MCF 10A (cell line): ENCODE data around the gene RBSN. TPM values are rescaled to one million over a fixed set of nuclear protein-coding genes. Genes with fewer than 3 reads are reported as not detected.

Source experiments
- BruUV-seq: library from RNA; stranded (reverse); fragments of 400-500 nt; replicated peaks from 2 replicates; lab custom pipeline; 2021; lab: Mats Ljungman, UMichigan
- CTCF ChIA-PET: fragments of 300-600 bp; sonication (Branson Sonifier 250); formaldehyde crosslinking; extraction: SDS; loops from one replicate; lab custom pipeline; 2021; ENCODE audit warnings: antibody characterized with exemption, inconsistent platforms; lab: Yijun Ruan, JAX
- POLR2A ChIA-PET: fragments of 300-600, 350-650 bp; sonication (Branson Sonifier 250); formaldehyde crosslinking; extraction: SDS; loops from one replicate; lab custom pipeline; 2020; ENCODE audit warnings: antibody characterized with exemption, inconsistent platforms; lab: Yijun Ruan, JAX
- DNase-seq: peaks from one replicate; pipeline ENCODE4 v3.0.0-alpha.2; 2018; ENCODE audit not compliant: unreplicated experiment
- H3K27ac Mint-ChIP-seq: one replicate; pipeline ENCODE4 v1.8.0; 2022; ENCODE audit warnings: mild to moderate bottlenecking, low read depth, mixed read lengths; ENCODE audit not compliant: unreplicated experiment
- H3K27me3 Mint-ChIP-seq: one replicate; pipeline ENCODE4 v1.8.0; 2022; ENCODE audit warnings: mixed read lengths; ENCODE audit not compliant: insufficient read depth, unreplicated experiment
- H3K36me3 Mint-ChIP-seq: one replicate; pipeline ENCODE4 v1.8.0; 2022; ENCODE audit warnings: mild to moderate bottlenecking, moderate library complexity, mixed read lengths; ENCODE audit not compliant: insufficient read depth, unreplicated experiment
- H3K4me1 Mint-ChIP-seq: one replicate; pipeline ENCODE4 v1.8.0; 2022; ENCODE audit warnings: mixed read lengths; ENCODE audit not compliant: insufficient read depth, unreplicated experiment
- H3K4me3 Mint-ChIP-seq: one replicate; pipeline ENCODE4 v1.8.0; 2022; ENCODE audit warnings: mild to moderate bottlenecking, moderate library complexity, mixed read lengths; ENCODE audit not compliant: unreplicated experiment
- H3K9me3 Mint-ChIP-seq: one replicate; pipeline ENCODE4 v1.8.0; 2022; ENCODE audit warnings: mixed read lengths; ENCODE audit not compliant: unreplicated experiment
- intact Hi-C: fragments of 100-400 bp; cut with micrococcal nuclease; formaldehyde crosslinking; loops from 2 replicates; pipeline ENCODE4 v1.14.1; 2022
- total RNA-seq: library from RNA; stranded (reverse); gene quantifications from 2 replicates; pipeline ENCODE4 v1.2.3, GENCODE V29; 2022
- TF ChIP-seq, protein P1 (sequence below): fragments of 200-600 bp; IDR thresholded peaks from one replicate; pipeline ENCODE4 v1.8.0; 2022; ENCODE audit warnings: antibody characterized with exemption, mild to moderate bottlenecking; ENCODE audit not compliant: unreplicated experiment

The RBSN gene
- total RNA-seq, 1 experiment from 2014 or later: 39.6 TPM

DNA sequence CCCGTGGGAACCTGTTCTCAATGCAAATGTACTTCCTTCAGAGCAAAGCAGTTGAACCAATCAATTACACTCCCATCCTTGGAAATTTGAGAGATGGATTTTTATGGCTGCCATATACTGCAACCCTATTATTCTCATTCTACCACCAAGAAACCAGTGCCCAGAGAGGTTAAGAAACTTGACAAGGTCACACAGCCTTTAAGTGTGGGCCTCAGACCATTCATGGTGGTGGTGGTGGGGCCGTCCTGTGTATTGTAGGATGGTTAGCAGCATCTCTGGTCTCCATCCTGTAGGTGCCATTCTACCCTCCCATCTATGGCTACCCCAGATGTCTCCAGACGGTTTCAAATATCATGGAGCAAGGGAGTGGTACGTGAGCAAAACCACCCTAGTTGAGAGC is 23.4 kb upstream of the RBSN start:
- H3K27ac Mint-ChIP-seq: no peak overlapping the region
- POLR2A ChIA-PET: no interaction called here
- H3K27me3 Mint-ChIP-seq: peaks cover 11% of the 10 kb centered on the region
- BruUV-seq: no TSS peak
- H3K4me1 Mint-ChIP-seq: no peaks in the 10 kb centered on the region
- intact Hi-C loops: no loop called here
- TF ChIP-seq, protein P1, sequence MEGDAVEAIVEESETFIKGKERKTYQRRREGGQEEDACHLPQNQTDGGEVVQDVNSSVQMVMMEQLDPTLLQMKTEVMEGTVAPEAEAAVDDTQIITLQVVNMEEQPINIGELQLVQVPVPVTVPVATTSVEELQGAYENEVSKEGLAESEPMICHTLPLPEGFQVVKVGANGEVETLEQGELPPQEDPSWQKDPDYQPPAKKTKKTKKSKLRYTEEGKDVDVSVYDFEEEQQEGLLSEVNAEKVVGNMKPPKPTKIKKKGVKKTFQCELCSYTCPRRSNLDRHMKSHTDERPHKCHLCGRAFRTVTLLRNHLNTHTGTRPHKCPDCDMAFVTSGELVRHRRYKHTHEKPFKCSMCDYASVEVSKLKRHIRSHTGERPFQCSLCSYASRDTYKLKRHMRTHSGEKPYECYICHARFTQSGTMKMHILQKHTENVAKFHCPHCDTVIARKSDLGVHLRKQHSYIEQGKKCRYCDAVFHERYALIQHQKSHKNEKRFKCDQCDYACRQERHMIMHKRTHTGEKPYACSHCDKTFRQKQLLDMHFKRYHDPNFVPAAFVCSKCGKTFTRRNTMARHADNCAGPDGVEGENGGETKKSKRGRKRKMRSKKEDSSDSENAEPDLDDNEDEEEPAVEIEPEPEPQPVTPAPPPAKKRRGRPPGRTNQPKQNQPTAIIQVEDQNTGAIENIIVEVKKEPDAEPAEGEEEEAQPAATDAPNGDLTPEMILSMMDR: no peak
- no peaks in the 10 kb centered on the region for H3K9me3 Mint-ChIP-seq
- no peak overlapping the region for H3K4me3 Mint-ChIP-seq
- CTCF ChIA-PET: no interaction called here
- no peaks in the 10 kb centered on the region for H3K36me3 Mint-ChIP-seq
- no peak for DNase-seq

DNA sequence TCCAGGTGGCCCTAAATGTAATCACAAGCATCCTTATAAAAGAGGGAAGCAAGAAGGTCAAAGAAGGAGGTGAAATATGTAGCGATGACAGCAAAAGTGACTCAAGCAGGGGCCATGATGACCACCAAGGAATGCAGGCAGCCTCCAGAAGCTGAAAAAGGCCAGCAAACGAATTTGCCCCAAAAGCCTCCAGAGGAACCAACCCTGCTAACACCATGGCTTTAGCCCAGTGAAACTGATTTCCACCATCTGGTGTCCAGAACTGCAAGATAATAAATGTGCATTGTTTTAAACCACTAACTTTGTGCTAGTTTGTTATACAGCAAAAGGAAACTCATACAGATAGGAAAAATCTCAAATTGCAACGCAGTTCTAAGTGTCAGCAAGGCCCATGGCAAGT is 23.0 kb upstream of the RBSN start:
- no peaks in the 10 kb centered on the region for H3K36me3 Mint-ChIP-seq
- no peak overlapping the region for H3K4me3 Mint-ChIP-seq
- CTCF ChIA-PET: no interaction called here
- POLR2A ChIA-PET: no interaction called here
- no peaks in the 10 kb centered on the region for H3K9me3 Mint-ChIP-seq
- peaks cover 6% of the 10 kb centered on the region for H3K27me3 Mint-ChIP-seq
- DNase-seq: no peak
- H3K27ac Mint-ChIP-seq: no peak overlapping the region
- intact Hi-C loops: no loop called here
- no TSS peak for BruUV-seq
- TF ChIP-seq, protein P1: no peak
- no peaks in the 10 kb centered on the region for H3K4me1 Mint-ChIP-seq

DNA sequence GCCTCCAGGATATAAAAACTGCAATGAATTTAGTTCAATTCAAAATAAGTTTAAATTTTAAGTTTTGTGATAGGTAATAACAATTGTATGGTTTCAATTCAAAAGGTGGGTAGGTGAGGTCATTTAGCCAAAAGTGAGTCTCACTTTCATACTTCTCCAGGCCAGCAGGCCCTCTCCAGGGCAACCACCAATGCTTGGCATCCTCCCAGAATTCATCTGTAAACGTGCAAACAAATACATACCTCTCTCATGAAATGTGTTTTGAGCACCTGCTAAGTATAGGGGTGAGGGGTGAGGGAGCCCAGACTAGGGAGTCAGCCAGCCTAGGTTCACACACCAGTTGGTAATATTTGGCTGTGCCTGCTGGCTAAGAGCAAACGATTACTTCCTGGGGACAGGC is 22.0 kb upstream of the RBSN start:
- Mint-ChIP-seq H3K36me3 (no peaks in the 10 kb centered on the region), H3K27ac (no peak overlapping the region), H3K27me3 (no peaks in the 10 kb centered on the region), H3K9me3 (no peaks in the 10 kb centered on the region), H3K4me1 (no peaks in the 10 kb centered on the region), H3K4me3 (no peak overlapping the region)
- BruUV-seq: no TSS peak
- ChIA-PET POLR2A (no interaction called here), CTCF (interaction anchor here (6.4 to 8.4 kb wide), 2 partner anchors 13 to 82 kb away, joined by 71 to 77 read pairs; partner anchors contain the start of gene CAPN7)
- intact Hi-C loops: no loop called here
- DNase-seq: no peak
- TF ChIP-seq, protein P1: no peak

DNA sequence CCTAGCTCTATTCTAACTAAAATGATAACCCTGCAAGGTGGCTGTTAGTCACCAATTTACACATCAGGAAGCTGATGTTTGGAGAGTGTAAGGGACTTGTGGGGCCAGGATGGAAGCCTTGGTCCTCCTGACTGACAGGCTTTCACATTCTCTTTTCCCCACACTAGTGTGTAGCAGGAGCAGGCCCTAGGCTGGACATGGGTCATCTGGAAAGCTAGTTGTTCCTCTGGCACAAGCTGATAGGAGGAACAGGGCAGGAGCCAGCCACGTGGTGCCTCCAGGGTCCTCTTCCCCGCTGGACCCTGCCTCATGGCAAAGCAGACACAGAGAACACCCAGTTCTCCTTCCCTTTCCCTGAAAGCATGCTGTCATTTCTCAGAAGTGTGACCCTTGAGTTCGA is 18.1 kb upstream of the RBSN start:
- CTCF ChIA-PET: interaction anchor here (1.2 to 8.4 kb wide), 3 partner anchors 9 to 86 kb away, joined by 12 to 77 read pairs (median 71); partner anchors contain the start of gene CAPN7

More for the DNA sequence above, 18.1 kb upstream of the RBSN start:
- TF ChIP-seq, protein P1: no peak
- Mint-ChIP-seq H3K27ac (no peak overlapping the region), H3K36me3 (peaks cover 6% of the 10 kb centered on the region), H3K9me3 (no peaks in the 10 kb centered on the region), H3K4me3 (no peak overlapping the region), H3K4me1 (no peaks in the 10 kb centered on the region), H3K27me3 (no peaks in the 10 kb centered on the region)
- no peak for DNase-seq
- no TSS peak for BruUV-seq
- POLR2A ChIA-PET: interaction anchor here (0.5 to 2.0 kb wide), 2 partner anchors 89 to 170 kb away, joined by 3 to 6 read pairs; partner anchors contain the start of genes CAPN7 and NR2C2
- intact Hi-C loops: no loop called here
